Measurements from ENCODE around the gene FGGY.

The FGGY gene

GRCh38 chr1:59768792-59769735 is 472.2 kb downstream of the FGGY start:
- 90 to 93% methylated on average over 10 of the region's 10 CpGs for WGBS, 2 experiments
- no peaks in the 10 kb centered on the region for H3K27me3 ChIP-seq (ENCODE audit: control insufficient read depth, insufficient read depth, low read length, poor library complexity, severe bottlenecking)
- no peak overlapping the region for H3K27ac ChIP-seq (ENCODE audit: insufficient read depth, low read depth, low read length, poor library complexity, severe bottlenecking)

GRCh38 chr1:59769736-59770095 is 472.8 kb downstream of the FGGY start:
- no peak overlapping the region for H3K27ac ChIP-seq (ENCODE audit: insufficient read depth, low read depth, low read length, poor library complexity, severe bottlenecking)
- H3K4me3 ChIP-seq (ENCODE audit: insufficient read depth, low read depth, low read length), result no peak overlapping the region
- H3K9me3 ChIP-seq (ENCODE audit: control insufficient read depth, low read length), result no peaks in the 10 kb centered on the region
- H3K4me1 ChIP-seq (ENCODE audit: control insufficient read depth, insufficient read depth, low read length), result peaks cover 8% of the 10 kb centered on the region
- H3K27me3 ChIP-seq (ENCODE audit: control insufficient read depth, insufficient read depth, low read length, poor library complexity, severe bottlenecking), result no peaks in the 10 kb centered on the region
- WGBS, 2 experiments, result 97 to 98% methylated on average over 4 of the region's 4 CpGs
- no peaks in the 10 kb centered on the region for H3K36me3 ChIP-seq (ENCODE audit: control insufficient read depth, insufficient read depth, low read length)

More at GRCh38 chr1:59768792-59769735, 472.2 kb downstream of the FGGY start:
- peaks cover 8% of the 10 kb centered on the region for H3K4me1 ChIP-seq (ENCODE audit: control insufficient read depth, insufficient read depth, low read length)
- no peaks in the 10 kb centered on the region for H3K36me3 ChIP-seq (ENCODE audit: control insufficient read depth, insufficient read depth, low read length)
- H3K4me3 ChIP-seq (ENCODE audit: insufficient read depth, low read depth, low read length), result no peak overlapping the region
- no peaks in the 10 kb centered on the region for H3K9me3 ChIP-seq (ENCODE audit: control insufficient read depth, low read length)

GRCh38 chr1:59771361-59771760 is 474.5 kb downstream of the FGGY start:
- no peaks in the 10 kb centered on the region for H3K9me3 ChIP-seq (ENCODE audit: control insufficient read depth, low read length)
- no peaks in the 10 kb centered on the region for H3K27me3 ChIP-seq (ENCODE audit: control insufficient read depth, insufficient read depth, low read length, poor library complexity, severe bottlenecking)
- 96% methylated on average over 2 of the region's 3 CpGs; no CpG with 5 or more reads in 1 of the 2 experiments for WGBS, 2 experiments
- peaks cover 3% of the 10 kb centered on the region for H3K4me1 ChIP-seq (ENCODE audit: control insufficient read depth, insufficient read depth, low read length)
- H3K4me3 ChIP-seq (ENCODE audit: insufficient read depth, low read depth, low read length), result no peak overlapping the region
- no peak overlapping the region for H3K27ac ChIP-seq (ENCODE audit: insufficient read depth, low read depth, low read length, poor library complexity, severe bottlenecking)
- no peaks in the 10 kb centered on the region for H3K36me3 ChIP-seq (ENCODE audit: control insufficient read depth, insufficient read depth, low read length)

GRCh38 chr1:59775480-59775879 is 478.6 kb downstream of the FGGY start:
- Histone ChIP-seq H3K4me3 (ENCODE audit: insufficient read depth, low read depth, low read length) (no peak overlapping the region), H3K27ac (ENCODE audit: insufficient read depth, low read depth, low read length, poor library complexity, severe bottlenecking) (no peak overlapping the region)
- 93 to 100% methylated on average over 3 to 4 of the region's 4 CpGs for WGBS, 2 experiments

GRCh38 chr1:59776960-59777852 is 480.3 kb downstream of the FGGY start:
- WGBS, 2 experiments, result 87 to 91% methylated on average over 7 of the region's 7 CpGs
- no peak overlapping the region for H3K27ac ChIP-seq (ENCODE audit: insufficient read depth, low read depth, low read length, poor library complexity, severe bottlenecking)

More at GRCh38 chr1:59775480-59775879, 478.6 kb downstream of the FGGY start:
- H3K9me3 ChIP-seq (ENCODE audit: control insufficient read depth, low read length), result no peaks in the 10 kb centered on the region
- H3K36me3 ChIP-seq (ENCODE audit: control insufficient read depth, insufficient read depth, low read length), result no peaks in the 10 kb centered on the region
- H3K4me1 ChIP-seq (ENCODE audit: control insufficient read depth, insufficient read depth, low read length), result no peaks in the 10 kb centered on the region
- H3K27me3 ChIP-seq (ENCODE audit: control insufficient read depth, insufficient read depth, low read length, poor library complexity, severe bottlenecking), result no peaks in the 10 kb centered on the region

GRCh38 chr1:59779949-59780348 is 483.1 kb downstream of the FGGY start:
- Histone ChIP-seq H3K4me1 (ENCODE audit: control insufficient read depth, insufficient read depth, low read length) (no peaks in the 10 kb centered on the region), H3K9me3 (ENCODE audit: control insufficient read depth, low read length) (no peaks in the 10 kb centered on the region), H3K27ac (ENCODE audit: insufficient read depth, low read depth, low read length, poor library complexity, severe bottlenecking) (no peak overlapping the region), H3K36me3 (ENCODE audit: control insufficient read depth, insufficient read depth, low read length) (no peaks in the 10 kb centered on the region), H3K27me3 (ENCODE audit: control insufficient read depth, insufficient read depth, low read length, poor library complexity, severe bottlenecking) (no peaks in the 10 kb centered on the region), H3K4me3 (ENCODE audit: insufficient read depth, low read depth, low read length) (no peak overlapping the region)
- WGBS, 2 experiments, result 73 to 77% methylated on average over 2 of the region's 2 CpGs

More at GRCh38 chr1:59776960-59777852, 480.3 kb downstream of the FGGY start:
- Histone ChIP-seq H3K4me3 (ENCODE audit: insufficient read depth, low read depth, low read length) (no peak overlapping the region), H3K36me3 (ENCODE audit: control insufficient read depth, insufficient read depth, low read length) (no peaks in the 10 kb centered on the region), H3K9me3 (ENCODE audit: control insufficient read depth, low read length) (no peaks in the 10 kb centered on the region), H3K4me1 (ENCODE audit: control insufficient read depth, insufficient read depth, low read length) (no peaks in the 10 kb centered on the region), H3K27me3 (ENCODE audit: control insufficient read depth, insufficient read depth, low read length, poor library complexity, severe bottlenecking) (no peaks in the 10 kb centered on the region)

- H3K36me3 ChIP-seq (ENCODE audit: control insufficient read depth, insufficient read depth, low read length), result no peaks in the 10 kb centered on the region
- H3K9me3 ChIP-seq (ENCODE audit: control insufficient read depth, low read length), result no peaks in the 10 kb centered on the region
- no peak overlapping the region for H3K4me3 ChIP-seq (ENCODE audit: insufficient read depth, low read depth, low read length)
- no peak overlapping the region for H3K27ac ChIP-seq (ENCODE audit: insufficient read depth, low read depth, low read length, poor library complexity, severe bottlenecking)
- H3K4me1 ChIP-seq (ENCODE audit: control insufficient read depth, insufficient read depth, low read length), result no peaks in the 10 kb centered on the region
- H3K27me3 ChIP-seq (ENCODE audit: control insufficient read depth, insufficient read depth, low read length, poor library complexity, severe bottlenecking), result no peaks in the 10 kb centered on the region
Measured at GRCh38 chr1:59788825-59789224, 491.9 kb downstream of the FGGY start.

GRCh38 chr1:59798600-59798999 is 501.7 kb downstream of the FGGY start:
- H3K4me1 ChIP-seq (ENCODE audit: control insufficient read depth, insufficient read depth, low read length), result no peaks in the 10 kb centered on the region
- no peak overlapping the region for H3K27ac ChIP-seq (ENCODE audit: insufficient read depth, low read depth, low read length, poor library complexity, severe bottlenecking)
- H3K27me3 ChIP-seq (ENCODE audit: control insufficient read depth, insufficient read depth, low read length, poor library complexity, severe bottlenecking), result no peaks in the 10 kb centered on the region
- no peak overlapping the region for H3K4me3 ChIP-seq (ENCODE audit: insufficient read depth, low read depth, low read length)
- H3K36me3 ChIP-seq (ENCODE audit: control insufficient read depth, insufficient read depth, low read length), result no peaks in the 10 kb centered on the region
- no peaks in the 10 kb centered on the region for H3K9me3 ChIP-seq (ENCODE audit: control insufficient read depth, low read length)

GRCh38 chr1:59803458-59804038 is 506.7 kb downstream of the FGGY start:
- H3K36me3 ChIP-seq (ENCODE audit: control insufficient read depth, insufficient read depth, low read length), result no peaks in the 10 kb centered on the region
- 98 to 100% methylated on average over 1 of the region's 1 CpG for WGBS, 2 experiments
- no peak overlapping the region for H3K4me3 ChIP-seq (ENCODE audit: insufficient read depth, low read depth, low read length)
- H3K27me3 ChIP-seq (ENCODE audit: control insufficient read depth, insufficient read depth, low read length, poor library complexity, severe bottlenecking), result peaks cover 3% of the 10 kb centered on the region
- no peaks in the 10 kb centered on the region for H3K9me3 ChIP-seq (ENCODE audit: control insufficient read depth, low read length)
- H3K4me1 ChIP-seq (ENCODE audit: control insufficient read depth, insufficient read depth, low read length), result no peaks in the 10 kb centered on the region
- H3K27ac ChIP-seq (ENCODE audit: insufficient read depth, low read depth, low read length, poor library complexity, severe bottlenecking), result no peak overlapping the region

- no peaks in the 10 kb centered on the region for H3K36me3 ChIP-seq (ENCODE audit: control insufficient read depth, insufficient read depth, low read length)
- H3K27me3 ChIP-seq (ENCODE audit: control insufficient read depth, insufficient read depth, low read length, poor library complexity, severe bottlenecking), result peaks cover 7% of the 10 kb centered on the region
Measured at GRCh38 chr1:59804301-59804700, 507.4 kb downstream of the FGGY start.

More at GRCh38 chr1:59804301-59804700, 507.4 kb downstream of the FGGY start:
- Histone ChIP-seq H3K9me3 (ENCODE audit: control insufficient read depth, low read length) (no peaks in the 10 kb centered on the region), H3K27ac (ENCODE audit: insufficient read depth, low read depth, low read length, poor library complexity, severe bottlenecking) (no peak overlapping the region), H3K4me1 (ENCODE audit: control insufficient read depth, insufficient read depth, low read length) (no peaks in the 10 kb centered on the region), H3K4me3 (ENCODE audit: insufficient read depth, low read depth, low read length) (no peak overlapping the region)

Measured in ectodermal cell (in vitro differentiated cells).